Stimulated activated CD4-positive, alpha-beta T cell treated with anti-CD3 and anti-CD28 coated beads, Interleukin-4, amount 100 ng/mL, for 48 hours (primary cell): Measurements from ENCODE around the gene ONECUT3.
"Not testable (repeated sequence)": the region's sequence is repeated elsewhere in the genome, so short reads cannot be mapped to it uniquely, and the experiment has no call there.

Experiments
- DNase-seq, 2 donors: peaks; one replicate each; pipeline ENCODE4 v3.0.0-alpha.2; 2020; ENCODE audit warnings: low read depth in 2 of 2

Gene ONECUT3

GRCh38 chr19:1794424-1795172, 41.3 kb downstream of the ONECUT3 start:
- no peak for DNase-seq

DNA sequence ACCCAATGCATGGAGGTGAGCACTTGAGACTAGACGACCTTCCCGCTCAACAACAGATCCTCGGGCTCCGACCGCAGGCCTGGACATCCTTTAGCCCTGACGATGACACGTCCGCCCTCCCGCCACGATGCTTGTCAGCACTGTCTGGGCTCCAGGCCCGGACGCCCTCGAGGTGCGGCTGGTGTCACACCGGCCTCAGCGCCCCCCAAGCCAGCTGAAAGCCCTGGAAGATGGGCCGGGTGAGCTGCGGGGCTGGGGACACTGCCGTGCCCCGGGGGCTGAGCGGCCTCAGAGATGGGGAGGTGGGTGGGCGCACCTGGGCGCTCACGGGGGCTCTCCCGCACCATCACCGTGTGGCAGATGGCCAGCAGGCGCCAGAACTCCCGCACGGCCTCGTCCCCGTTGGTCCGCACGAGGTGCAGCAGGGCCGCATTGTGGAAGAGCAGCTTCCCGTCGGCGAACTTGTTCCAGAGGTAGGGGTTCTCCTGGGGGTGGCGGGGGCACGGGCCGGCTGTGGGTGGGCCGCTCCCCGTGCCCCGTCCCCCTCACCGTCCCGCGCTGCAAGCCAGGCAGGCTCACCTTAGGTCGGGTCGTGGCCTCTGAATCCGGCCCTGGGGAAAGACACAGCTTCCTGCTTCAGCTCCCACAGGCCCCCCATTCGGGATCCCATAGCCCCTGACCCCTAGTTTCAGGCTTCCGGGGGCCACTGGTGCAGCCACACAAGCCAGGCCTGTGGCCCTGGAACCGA, 43.3 kb downstream of the ONECUT3 start:
- DNase-seq: no peak

- DNase-seq: not testable (repeated sequence)
Measured at GRCh38 chr19:1797313-1797712, 44.0 kb downstream of the ONECUT3 start.

DNA sequence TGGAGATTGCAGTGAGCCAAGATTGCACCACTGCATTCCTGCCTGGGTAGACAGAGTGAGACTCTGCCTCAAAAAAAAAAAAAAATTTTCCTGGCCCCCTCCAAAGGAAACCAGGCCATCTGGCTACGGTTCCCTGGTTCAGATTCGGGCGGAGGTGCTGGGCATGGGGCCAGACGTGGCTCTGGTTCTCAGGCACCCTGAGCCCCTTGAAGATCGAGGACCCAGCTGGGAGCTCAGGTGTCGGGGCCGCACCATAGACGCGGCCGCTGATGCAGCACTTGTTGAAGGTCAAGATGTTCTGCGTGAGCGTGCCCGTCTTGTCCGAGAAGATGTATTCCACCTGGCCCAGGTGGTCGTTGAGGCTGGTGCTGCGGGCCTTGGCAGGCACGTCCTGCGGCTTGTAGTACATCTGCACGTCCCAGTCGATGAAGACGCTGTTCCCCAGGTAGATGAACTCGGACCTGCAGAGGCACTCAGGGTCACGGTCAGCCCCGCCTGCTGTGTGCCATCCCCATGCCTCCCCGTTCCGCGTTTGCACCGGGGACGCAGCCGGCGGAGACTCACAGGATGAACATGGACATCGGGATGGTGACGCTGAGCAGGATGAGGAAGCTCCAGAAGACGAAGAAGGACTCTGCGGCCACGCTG, 46.5 kb downstream of the ONECUT3 start:
- DNase-seq: no peak

GRCh38 chr19:1804858-1805257, 51.6 kb downstream of the ONECUT3 start:
- no peak for DNase-seq

DNA sequence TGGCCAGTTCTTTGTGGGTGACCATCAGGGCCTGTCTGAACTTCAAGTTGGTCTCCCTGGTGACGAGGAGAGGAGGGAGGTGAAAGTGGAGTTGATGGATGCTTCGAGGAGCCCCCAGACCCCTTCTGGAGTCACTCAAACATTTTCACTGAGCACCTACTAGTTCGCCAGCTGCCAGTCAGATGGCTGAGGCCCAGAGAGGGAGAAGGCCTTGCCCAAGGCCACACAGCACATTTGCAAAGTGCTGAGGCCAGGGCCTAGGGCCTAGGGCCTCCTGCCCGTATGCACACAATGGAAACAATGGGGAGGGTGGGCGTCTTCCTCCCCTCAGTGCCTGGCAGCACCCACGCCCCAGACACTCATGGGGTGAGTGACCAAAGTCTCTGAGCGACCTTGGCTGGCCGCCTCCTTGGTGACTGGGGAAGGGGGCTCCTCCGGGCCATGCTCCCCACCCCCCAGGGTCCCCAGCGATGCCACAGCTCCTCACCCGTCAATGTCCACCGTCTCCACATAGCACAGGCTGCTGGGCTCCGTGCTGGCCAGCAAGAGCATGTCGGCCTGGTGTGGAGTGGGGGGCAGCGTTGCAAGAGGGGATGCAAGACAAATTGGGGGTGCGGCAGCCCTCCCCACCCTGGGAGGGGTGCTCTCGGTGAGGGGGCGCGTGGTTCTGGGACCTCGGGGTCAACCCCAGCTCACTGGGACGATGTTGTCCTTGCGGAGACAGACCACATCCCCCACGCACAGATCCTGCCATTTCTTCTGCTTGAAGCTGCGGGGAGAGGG, 52.3 kb downstream of the ONECUT3 start:
- no peak for DNase-seq

GRCh38 chr19:1806184-1807029, 53.1 kb downstream of the ONECUT3 start:
- no peak for DNase-seq

- no peak for DNase-seq
Measured at GRCh38 chr19:1807030-1807694, 53.9 kb downstream of the ONECUT3 start.

- DNase-seq: no peak
Measured at GRCh38 chr19:1807695-1808394, 54.5 kb downstream of the ONECUT3 start.

DNA sequence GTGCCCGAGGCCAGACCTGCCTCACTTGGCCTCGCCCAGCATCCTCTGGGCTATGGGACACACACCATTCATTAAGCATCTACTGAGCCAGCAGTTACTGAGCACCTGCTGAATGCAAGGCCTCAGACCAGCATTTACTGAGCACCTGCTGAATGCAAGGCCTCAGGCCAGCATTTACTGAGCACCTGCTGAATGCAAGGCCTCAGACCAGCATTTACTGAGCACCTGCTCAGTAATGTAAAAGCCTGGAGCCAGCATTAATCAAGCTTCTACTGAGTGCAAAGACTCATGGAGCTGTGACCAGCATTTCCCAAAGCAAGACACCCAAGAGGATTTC, 55.1 kb downstream of the ONECUT3 start:
- no peak for DNase-seq

DNA sequence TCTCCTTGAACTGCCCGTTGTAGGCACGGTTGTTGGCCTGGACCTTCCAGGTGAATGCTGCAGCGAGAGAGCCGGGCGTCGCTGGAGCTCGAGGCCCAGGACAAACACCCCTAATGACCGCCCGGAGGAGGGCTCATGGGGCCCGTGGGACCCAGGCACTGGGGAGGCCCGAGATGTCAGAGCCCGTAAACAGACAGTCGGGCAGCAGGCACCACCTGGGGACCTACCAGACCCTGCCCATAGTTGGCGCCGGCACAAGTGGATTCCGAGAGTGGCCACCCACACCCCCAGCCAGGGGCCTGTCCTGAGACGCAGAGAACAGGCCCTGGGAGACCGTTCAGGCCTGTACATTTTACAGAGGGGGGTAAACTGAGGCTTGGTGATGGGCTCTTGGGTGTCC, 56.4 kb downstream of the ONECUT3 start:
- DNase-seq: no peak

- DNase-seq: no peak
Measured at GRCh38 chr19:1810439-1811160, 57.3 kb downstream of the ONECUT3 start.

- peak; percentile 41 to 53 for DNase-seq
Measured at GRCh38 chr19:1811472-1811894, 58.2 kb downstream of the ONECUT3 start.

DNA sequence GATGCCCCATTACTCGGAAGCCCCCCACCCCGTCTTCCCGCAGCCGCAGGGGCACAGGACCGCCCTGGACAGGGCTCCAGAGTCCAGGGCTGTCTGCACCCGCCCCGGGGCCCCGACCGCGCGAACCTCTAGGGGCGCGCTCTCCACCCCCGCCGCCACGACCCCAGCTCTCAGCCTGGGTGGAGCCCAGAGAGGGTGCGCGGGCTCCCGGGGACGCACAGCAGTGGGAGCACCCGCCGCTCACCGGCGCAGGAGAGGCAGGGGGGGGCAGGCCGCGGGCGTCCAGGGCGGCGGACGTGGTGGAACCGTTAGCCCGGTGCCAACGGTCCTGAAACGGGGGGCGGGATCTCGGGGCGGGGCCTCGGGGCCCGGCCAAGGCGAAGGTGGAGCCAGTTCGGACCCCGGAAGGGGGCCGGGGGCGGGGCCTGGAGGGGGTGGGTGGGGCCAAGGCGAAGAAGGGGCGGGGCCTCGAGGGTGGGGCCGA, 58.7 kb downstream of the ONECUT3 start, which contains the start of gene ATP8B3:
ATP8B3 (minus strand) TSS at position 335 of the 484 bp plus-strand sequence. CDS start 540 bp downstream, outside the sequence.
- DNase-seq: no peak

DNA sequence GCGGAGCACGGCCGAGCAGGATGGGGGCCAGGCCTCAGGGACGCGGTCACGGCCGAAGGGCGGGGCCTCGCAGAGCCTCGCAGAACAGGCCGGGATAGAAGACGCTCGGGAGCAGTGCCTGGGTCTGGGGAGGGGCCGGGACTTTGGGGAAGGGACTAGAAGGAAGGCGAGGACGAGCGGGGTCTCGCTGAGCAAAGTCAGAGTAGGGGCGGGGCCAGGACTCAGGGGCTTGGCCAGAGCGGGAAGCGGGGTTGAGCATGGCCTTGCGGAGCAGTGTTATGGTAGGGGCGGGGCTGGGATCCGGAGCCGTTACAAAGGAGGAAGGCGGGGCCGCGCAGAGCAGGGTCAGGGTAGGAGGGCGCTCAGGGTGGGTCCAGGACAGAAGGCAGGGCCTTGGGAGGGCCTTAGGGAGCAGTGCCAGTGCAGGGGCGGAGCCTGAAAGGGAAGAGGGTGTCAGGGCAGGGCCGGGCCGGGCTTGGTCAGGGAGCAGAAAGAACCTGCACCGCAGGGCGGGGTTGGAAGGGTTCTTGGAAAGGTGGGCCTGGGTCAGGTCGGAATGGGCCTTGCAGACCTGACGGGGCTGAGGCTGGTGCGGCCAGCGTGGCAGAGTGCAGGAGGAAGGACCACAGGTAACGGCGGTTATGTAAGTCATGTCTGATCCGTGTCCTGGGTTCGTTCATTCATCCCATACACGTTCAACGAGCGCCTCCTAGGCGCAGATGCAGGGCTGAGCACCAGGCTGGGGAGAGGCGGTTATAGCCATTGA, 59.3 kb downstream of the ONECUT3 start:
- DNase-seq: peak; percentile 77 to 89

DNA sequence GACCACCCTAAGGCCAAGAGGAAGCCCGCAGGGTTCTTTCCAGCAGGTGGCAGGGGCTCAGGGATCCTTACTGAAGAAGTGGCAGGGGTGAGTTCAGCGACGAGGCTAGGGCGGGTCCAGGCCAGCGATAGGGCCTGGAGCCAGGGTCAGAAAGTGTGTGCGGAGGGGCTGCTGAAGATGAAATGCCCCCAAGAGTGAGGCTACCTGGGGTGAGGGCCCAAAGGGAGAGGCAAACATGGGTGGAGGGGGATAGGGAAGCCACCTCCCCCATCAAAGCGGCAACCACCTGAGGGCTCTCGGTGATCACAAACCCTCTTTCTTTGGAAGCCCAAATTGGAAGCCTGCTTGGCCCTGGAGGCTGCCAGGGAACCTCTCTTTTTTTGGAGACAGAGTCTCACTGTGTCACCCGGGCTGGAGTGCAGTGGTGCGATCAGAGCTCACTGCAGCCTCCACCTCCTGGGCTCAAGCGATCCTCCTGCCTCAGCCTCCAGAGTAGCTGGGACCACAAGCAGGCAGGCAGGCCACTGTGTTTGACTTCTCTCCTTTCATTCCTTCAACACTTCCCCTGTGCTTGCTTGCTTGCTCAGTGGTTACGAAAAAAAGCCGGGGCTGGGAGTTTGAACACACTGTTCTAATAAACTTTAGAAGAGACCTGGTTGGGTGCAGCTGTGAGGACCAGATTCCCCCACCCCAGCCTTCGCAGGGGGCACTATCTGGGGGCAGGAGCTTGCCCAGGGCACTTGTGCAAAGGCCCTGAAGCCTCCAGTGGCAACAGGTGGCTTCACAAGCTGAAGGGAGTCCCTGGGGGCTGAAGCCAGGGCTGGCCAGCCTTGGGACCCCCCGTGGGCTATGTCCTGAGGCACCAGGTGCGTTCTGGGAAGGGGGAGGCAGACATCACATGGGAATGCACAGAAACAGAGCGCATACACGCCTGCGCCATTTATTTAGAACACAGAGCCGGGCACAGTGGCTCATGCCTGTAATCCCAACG, 60.2 kb downstream of the ONECUT3 start:
- DNase-seq: no peak

GRCh38 chr19:1814391-1814790, 61.1 kb downstream of the ONECUT3 start:
- no peak for DNase-seq
